ENCODE data around the gene MS4A13. TPM values are rescaled to one million over a fixed set of nuclear protein-coding genes. Genes with fewer than 3 reads are reported as not detected.

Gene MS4A13
- total and polyA plus RNA-seq, 4 experiments from 2014 or later = not detected

Other genes with a start within 250 kb of the MS4A13 start
- gene MS4A4A, start 234.7 kb upstream of the MS4A13 start, total RNA-seq = under 1 TPM; 0.39 to 0.99 TPM
- gene MS4A4A, start 234.7 kb upstream of the MS4A13 start, polyA plus RNA-seq = not detected
- not detected for gene MS4A6E, start 188.1 kb upstream of the MS4A13 start, total RNA-seq
- gene MS4A6E, start 188.1 kb upstream of the MS4A13 start, polyA plus RNA-seq = not detected
- gene MS4A7, start 136.9 kb upstream of the MS4A13 start, total RNA-seq = 1 to 10 TPM in 1 of 2 experiments, under 1 TPM in 1; 0.76 to 1.6 TPM
- gene MS4A7, start 136.9 kb upstream of the MS4A13 start, polyA plus RNA-seq = under 1 TPM in 1 of 2 donors, not detected in 1; 0.36 TPM
- gene MS4A14, start 118.9 kb upstream of the MS4A13 start, total RNA-seq = not detected
- gene MS4A14, start 118.9 kb upstream of the MS4A13 start, polyA plus RNA-seq = not detected
- not detected for gene MS4A5, start 85.8 kb upstream of the MS4A13 start, total RNA-seq
- gene MS4A5, start 85.8 kb upstream of the MS4A13 start, polyA plus RNA-seq = not detected
- 1 to 10 TPM; 4.7 to 5.7 TPM for gene MS4A1, start 59.5 kb upstream of the MS4A13 start, total RNA-seq
- 10 to 100 TPM in 1 of 2 donors, 1 to 10 TPM in 1; 1.0 to 10.2 TPM for gene MS4A1, start 59.5 kb upstream of the MS4A13 start, polyA plus RNA-seq
- gene MS4A12, start 22.6 kb upstream of the MS4A13 start, total RNA-seq = not detected
- gene MS4A12, start 22.6 kb upstream of the MS4A13 start, polyA plus RNA-seq = not detected
- gene MS4A8, start 184.2 kb downstream of the MS4A13 start, total RNA-seq = not detected
- not detected for gene MS4A8, start 184.2 kb downstream of the MS4A13 start, polyA plus RNA-seq
- not detected for gene MS4A18, start 209.3 kb downstream of the MS4A13 start, total RNA-seq
- gene MS4A18, start 209.3 kb downstream of the MS4A13 start, polyA plus RNA-seq = not detected
- gene MS4A15, start 241.5 kb downstream of the MS4A13 start, total RNA-seq = not detected
- not detected for gene MS4A15, start 241.5 kb downstream of the MS4A13 start, polyA plus RNA-seq

All from CD4-positive, alpha-beta memory T cell (primary cell).